Skin of body (tissue), 2 donors: ENCODE measurements around the gene PCDH12. TPM values are rescaled to one million over a fixed set of nuclear protein-coding genes. Genes with fewer than 3 reads are reported as not detected.
"Not testable (repeated sequence)": the region's sequence is repeated elsewhere in the genome, so short reads cannot be mapped to it uniquely, and the experiment has no call there.

Experiments used
- DNase-seq: peaks from one replicate; lab custom pipeline; 2025; lab: John Stamatoyannopoulos, UW
- total RNA-seq: library from RNA; depleted of rRNA; stranded (reverse); fragments of >200 nt; gene quantifications from one replicate; pipeline ENCODE4 v1.2.3, GENCODE V29; 2014

PCDH12 gene
- total RNA-seq, 1 donor from 2014 or later = 8.2 TPM

- no peak for DNase-seq
Measured at GRCh38 chr5:141940695-141941271, 17.2 kb downstream of the PCDH12 start.

GRCh38 chr5:141935538-141935937 lies 22.5 kb downstream of the PCDH12 start:
- DNase-seq = no peak

GRCh38 chr5:141934099-141934844 lies 23.7 kb downstream of the PCDH12 start:
- DNase-seq = no peak

GRCh38 chr5:141933151-141933550 lies 24.9 kb downstream of the PCDH12 start:
- DNase-seq = no peak

GRCh38 chr5:141931694-141932093 lies 26.3 kb downstream of the PCDH12 start:
- DNase-seq = no peak

DNA sequence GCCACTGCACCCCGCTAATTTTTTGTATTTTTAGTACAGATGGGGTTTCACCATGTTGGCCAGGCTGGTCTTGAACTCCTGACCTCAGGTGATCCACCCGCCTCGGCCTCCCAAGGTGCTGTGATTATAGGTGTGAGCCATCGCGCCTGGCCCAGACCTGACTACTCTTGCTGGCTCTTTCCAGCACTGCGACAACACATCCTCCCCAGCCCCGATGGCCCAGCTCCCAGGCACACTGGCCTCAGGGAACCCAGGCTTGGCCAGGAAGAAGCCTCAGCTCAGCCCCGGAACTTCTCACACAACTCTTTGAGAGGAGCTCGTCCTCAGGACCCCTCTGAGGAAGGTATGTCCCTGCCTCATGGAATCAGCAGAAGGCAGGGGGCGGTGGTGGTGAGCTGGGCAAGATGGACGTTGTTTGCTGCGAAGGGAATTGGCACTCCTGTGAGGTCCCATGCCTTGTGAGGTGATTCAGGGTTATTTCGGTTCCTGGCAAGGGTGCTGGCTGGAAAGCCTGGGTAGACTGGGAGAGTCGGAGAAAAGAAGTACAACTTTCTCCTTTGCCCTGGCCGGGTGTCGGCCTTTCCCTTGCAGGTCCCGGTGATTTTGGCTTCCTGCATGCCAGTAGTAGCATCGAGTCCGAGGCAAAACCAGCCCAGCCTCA lies 28.5 kb downstream of the PCDH12 start:
- DNase-seq = no peak

DNA sequence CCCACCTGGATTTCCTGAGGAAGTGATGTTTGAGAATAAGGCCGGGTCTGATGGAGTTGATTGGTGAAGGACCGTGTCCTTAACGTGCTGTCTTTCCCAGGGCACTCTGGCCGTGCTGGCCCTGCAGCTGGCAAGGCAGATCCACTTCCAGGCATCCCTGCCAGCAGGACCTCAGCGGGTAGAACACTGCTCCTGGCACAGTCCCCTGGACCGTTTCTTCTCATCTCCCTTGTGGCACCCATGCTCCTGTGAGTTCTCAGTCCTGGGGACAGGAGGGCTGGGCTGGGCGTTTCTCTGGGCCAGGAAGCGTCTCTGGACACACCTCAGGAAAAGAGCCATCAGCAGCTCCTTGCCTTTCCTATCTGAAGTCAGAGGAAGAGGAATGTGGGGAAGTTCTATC lies 30.0 kb downstream of the PCDH12 start:
- DNase-seq = no peak

DNA sequence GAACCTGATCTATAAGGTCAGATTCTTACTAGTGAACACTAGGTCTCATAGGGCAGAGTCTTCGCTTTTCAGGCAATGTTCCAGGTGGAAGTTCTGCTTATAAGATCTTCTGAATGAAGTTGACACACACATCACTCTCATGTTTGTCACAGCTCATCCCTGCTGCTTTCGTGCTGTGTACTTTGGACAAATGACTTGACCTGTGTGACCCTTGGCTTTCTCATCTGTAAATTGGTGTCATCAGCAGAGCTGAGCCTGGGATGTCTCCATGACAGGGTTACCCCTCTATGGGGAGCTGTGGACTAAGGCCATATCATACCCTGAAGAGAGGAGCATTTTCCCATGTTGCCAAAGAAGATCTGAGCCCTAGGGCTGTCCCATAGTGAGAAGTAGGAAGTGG lies 31.6 kb downstream of the PCDH12 start:
- no peak for DNase-seq

GRCh38 chr5:141923448-141924313 lies 34.3 kb downstream of the PCDH12 start, which contains the start of gene DELE1:
Gene DELE1 (plus strand): TSS chr5:141923871. CDS start chr5:141923942, 71 bp downstream.
- DNase-seq = peak; percentile 89

DNA sequence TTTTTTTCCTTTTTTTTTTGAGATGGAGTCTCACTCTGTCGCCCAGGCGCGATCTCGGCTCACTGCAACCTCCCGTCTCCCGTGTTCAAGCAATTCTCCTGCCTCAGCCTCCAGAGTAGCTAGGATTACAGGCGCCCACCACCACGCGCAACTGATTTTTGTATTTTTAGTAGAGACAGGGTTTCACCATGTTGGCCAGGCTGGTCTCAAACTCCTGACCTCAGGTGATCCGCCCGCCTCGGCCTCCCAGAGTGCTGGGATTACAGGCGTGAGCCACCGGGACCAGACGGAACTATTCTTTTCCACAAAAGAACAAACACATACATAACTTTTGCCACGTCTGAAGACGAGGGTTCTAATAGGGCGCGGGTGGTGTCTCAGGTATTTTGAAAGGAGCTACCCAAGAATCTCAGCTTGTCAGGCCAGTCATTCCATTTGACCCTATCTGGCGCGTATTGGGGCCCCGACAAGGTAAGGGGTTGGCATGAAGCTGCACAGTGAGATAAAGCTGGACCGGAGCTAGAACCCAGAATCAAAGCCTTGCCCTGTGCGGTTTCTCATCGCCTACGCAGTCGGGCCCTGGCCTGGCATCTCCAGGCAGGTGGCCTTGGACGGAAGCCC lies 35.1 kb downstream of the PCDH12 start:
- DNase-seq = not testable (repeated sequence)

GRCh38 chr5:141920771-141921170 lies 37.2 kb downstream of the PCDH12 start:
- no peak for DNase-seq

- no peak for DNase-seq
Measured at GRCh38 chr5:141919218-141920119, 38.5 kb downstream of the PCDH12 start.

DNA sequence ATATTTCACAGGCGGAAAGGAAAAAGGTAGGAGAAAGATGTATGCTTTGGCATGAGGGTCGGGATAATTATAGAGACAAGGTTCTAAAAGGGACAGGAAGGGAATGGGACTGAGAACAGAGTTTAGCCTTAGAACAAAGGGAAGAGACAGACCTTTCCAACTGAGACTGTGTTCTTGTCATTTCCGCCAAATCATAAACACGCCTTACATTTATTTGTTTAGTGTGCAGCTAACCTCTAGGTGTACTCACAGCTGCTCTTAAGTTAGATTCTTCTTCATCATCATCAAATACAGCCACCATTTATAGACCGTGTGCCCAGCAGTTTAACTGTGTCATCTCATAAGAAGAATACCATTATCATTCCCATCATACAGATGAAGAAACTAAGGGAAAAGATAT lies 40.2 kb downstream of the PCDH12 start:
- no peak for DNase-seq

GRCh38 chr5:141916522-141916921 lies 41.5 kb downstream of the PCDH12 start:
- DNase-seq = no peak

DNA sequence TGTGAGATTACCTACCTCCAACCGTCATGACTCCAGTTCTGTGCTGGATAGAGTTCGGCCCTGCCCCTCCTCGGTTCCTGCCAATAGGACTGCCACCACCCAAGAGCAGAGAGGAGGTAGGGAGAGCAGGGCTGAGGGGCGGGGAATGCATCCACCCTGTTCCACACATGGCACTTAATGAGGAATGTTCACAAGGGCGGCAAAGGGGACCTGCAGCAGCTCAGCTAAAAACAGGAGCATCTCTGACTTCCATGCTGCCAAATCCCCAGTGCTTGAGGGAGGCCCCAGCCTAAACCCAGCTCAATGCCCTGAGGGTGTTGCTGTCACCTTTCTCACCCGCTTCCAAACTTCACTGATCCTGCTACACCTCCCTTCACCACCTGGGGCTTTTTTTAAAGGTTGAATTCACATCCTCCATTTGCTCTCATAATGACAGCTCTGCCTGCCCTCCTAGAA lies 42.1 kb downstream of the PCDH12 start:
- DNase-seq = no peak

DNA sequence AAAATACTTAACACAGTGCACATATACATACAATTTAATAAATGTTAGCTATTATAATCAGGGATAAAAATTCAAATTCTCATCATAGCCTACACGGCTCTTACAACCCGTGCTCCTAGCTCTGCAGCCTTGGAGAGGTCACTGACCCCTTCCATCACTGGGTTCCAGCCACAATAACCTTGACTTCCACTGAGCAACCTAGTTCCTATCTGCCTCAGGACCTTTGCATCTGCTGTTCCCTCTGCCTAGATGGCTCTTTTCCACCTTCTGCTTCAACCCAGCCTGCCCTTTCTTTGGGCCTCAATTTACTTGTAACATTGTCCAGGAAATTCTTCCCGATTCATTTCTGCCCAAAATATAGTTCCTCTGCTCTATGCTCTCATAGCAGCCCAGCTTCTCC lies 43.2 kb downstream of the PCDH12 start:
- DNase-seq = no peak

DNA sequence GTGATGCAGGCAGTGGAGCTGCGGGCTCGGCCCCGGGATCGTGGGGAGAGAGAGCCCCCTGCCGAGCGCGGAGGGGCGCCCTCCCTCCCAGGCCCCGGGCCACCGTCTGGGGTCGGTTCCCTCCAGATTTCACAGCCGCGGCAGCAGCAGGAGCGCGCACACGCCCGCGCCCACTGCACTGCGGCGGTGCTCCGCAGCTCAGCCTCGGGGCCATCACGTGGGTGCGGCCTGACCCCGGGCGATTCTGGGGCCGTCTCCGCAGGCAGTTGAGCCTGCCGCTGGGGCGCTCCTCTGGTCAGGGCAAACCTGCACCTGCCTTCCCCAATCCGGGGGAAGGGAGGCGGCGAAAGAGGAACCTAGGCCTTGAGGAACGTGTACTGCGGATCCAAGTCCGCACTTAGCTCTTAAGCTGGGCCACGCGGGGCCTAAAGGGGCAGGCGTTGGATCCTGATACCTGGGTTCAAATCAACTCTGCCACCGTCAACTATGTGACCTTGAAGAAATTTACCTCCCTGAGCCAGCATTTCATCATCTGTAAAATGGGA lies 43.7 kb downstream of the PCDH12 start:
- DNase-seq = no peak

GRCh38 chr5:141913560-141914198 lies 44.3 kb downstream of the PCDH12 start:
- peak; percentile 63 for DNase-seq

DNA sequence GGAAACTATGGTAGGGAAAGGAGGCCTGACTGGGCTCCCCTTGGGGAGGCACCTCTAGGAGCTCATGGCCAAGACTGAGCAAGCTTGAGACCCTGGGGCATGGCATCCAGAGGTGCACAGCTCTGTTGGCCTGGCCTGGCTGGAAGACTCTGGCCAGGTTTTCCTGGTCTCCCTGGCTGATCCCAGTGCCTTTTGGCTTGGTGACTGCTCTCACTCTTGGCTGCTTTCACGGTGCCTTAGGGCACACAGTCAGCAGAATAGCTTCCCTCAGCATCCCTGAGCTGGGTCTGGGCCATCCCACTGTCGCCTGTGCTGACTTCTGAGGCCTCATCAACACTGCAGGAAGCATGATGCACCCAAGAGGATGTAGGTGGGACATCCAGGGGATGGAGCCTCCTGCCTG lies 47.7 kb downstream of the PCDH12 start:
- DNase-seq = no peak
